ENCODE data around the gene DAAM2. TPM values are rescaled to one million over a fixed set of nuclear protein-coding genes. Genes with fewer than 3 reads are reported as not detected.

The DAAM2 gene
- total RNA-seq (2022; extraction: Qiagen RNA extraction; ENCODE audit: low read depth): not detected in 5 replicates

GRCh38 chr6:39791850-39792539 is at the start of gene DAAM2:
DAAM2 (plus strand) TSS chr6:39792376; CDS start chr6:39856303, 63,927 bp downstream.

GRCh38 chr6:39934131-39934757 is 142.1 kb downstream of the DAAM2 start, which contains the start of gene MOCS1:
MOCS1 (minus strand) TSS chr6:39934462; CDS start chr6:39934417, 45 bp downstream.

Other genes starting within 250 kb of the DAAM2 start
- gene KIF6, start 67.0 kb upstream of the DAAM2 start, total RNA-seq (2022; extraction: Qiagen RNA extraction; ENCODE audit: low read depth): 0.07 to 0.61 TPM (median 0.31 TPM) in 5 replicates
- 1.0 to 1.8 TPM (median 1.6 TPM) in 5 replicates for gene MOCS1, start 142.1 kb downstream of the DAAM2 start, total RNA-seq (2022; extraction: Qiagen RNA extraction; ENCODE audit: low read depth)

Measured in A549 treated with RU486 at 1 μM for 4 hours (cell line).